Activated CD8-positive, alpha-beta memory T cell treated with anti-CD3 and anti-CD28 coated beads for 24 hours (primary cell): ENCODE data around the gene VRK1.

Experiments
- DNase-seq: peaks from one replicate; pipeline ENCODE4 v3.0.0-alpha.2; 2020

VRK1 gene

DNA sequence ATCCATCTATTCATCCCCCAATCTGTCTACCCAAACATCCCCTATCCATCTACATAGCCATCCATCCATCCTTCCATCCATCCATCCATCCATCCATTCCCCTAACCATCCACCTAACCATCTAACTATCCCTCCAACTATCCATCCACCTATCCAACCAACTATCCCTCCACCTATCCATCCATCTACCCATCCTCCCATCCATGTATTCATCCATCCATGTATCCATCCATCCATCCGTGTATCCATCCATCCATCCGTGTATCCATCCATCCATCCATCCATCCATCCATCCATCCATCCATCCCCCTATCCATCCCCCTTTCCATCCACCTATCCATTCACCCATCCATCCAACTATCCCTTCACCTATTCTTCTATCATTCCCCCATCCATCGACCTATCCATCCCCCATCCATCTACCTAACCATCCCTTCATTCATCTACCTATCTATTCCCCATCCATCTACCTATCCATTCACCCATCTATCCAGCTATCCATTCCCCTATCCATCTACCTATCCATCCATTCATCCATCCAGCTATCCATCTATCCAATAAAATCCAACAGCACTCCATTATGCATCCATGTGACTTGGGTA is 131.7 kb downstream of the VRK1 start:
- DNase-seq: no peak

DNA sequence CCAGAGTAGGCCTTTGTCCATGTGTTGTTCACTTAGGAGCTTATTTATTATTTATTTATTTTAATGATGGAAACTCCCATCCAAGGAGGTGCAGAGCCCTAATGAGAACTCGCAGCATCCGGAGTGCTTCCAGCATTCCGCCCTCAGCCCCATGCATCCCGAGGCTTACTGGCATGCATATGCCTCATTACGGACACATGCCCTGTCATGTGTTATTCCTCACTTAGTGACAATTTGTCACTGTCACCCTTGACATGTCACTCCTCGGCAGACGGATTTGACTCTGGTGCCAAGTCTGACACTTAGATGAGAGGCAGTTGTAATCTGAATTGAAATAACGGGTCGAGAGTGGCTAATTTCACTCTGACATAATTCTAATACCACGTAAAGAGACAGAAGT is 132.8 kb downstream of the VRK1 start:
- DNase-seq: no peak

DNA sequence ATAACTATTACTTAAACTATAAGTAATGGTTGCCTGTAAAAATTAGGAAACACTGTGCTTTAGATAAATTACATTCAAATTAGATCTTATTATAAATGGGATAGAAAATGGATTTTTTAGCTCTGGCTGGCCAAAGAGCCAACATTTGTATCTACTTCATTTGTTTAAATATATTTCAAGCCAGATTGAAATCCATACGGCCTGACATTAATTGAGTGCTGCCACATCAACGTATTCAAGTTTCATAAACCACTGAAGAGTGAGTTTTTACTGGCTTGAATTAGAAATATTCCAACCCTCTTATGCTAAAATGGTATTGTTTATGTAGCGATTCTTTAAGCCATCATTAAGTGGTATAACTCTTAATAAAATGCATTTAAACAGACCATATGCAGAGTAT is 133.3 kb downstream of the VRK1 start:
- no peak for DNase-seq
